H1 (cell line): ENCODE results near the gene TMED10.

Experiments
- ATF3 ChIP-seq: IDR thresholded peaks from 2 replicates; pipeline ENCODE4 v1.6.1; 2011; ENCODE audit warnings: low read depth, mild to moderate bottlenecking, low read length; ENCODE audit not compliant: insufficient read depth
- CBX5 ChIP-seq: fragments of 300-800, 300-1000 bp; sonication (generic); IDR thresholded peaks from 2 replicates; pipeline ENCODE4 v1.7.1; 2016; ENCODE audit warnings: antibody characterized with exemption, low read length, low read depth
- GABPA ChIP-seq: IDR thresholded peaks from 2 replicates; pipeline ENCODE4 v1.6.1; 2011; ENCODE audit warnings: mild to moderate bottlenecking, low read length, moderate library complexity, borderline replicate concordance; ENCODE audit not compliant: insufficient read depth
- JUND ChIP-seq: IDR thresholded peaks from 2 replicates; pipeline ENCODE4 v1.6.1; 2011; ENCODE audit warnings: mild to moderate bottlenecking, improper control_type of control experiment, low read length
- POLR2A ChIP-seq, 2 experiments: IDR thresholded peaks; 1 replicate in 1 of 2; 2 replicates in 1 of 2; pipeline ENCODE4 v1.6.1; 2011; ENCODE audit warnings: low read depth in 2 of 2, low read length in 2 of 2, mild to moderate bottlenecking in 2 of 2; ENCODE audit errors: control extremely low read depth in 1 of 2
- SP2 ChIP-seq: IDR thresholded peaks from 2 replicates; pipeline ENCODE4 v1.6.1; 2012; ENCODE audit warnings: mild to moderate bottlenecking, low read length, inconsistent platforms
- TAF1 ChIP-seq: IDR thresholded peaks from 2 replicates; pipeline ENCODE4 v1.6.1; 2011; ENCODE audit warnings: mild to moderate bottlenecking, low read depth, low read length
- ZNF274 ChIP-seq: IDR thresholded peaks from 2 replicates; pipeline ENCODE4 v1.7.0; 2012; ENCODE audit warnings: low read length, borderline replicate concordance; ENCODE audit errors: extremely low read depth
- TF ChIP-seq, protein P1 (sequence below), 3 experiments: IDR thresholded peaks; 1 replicate in 2 of 3; 2 replicates in 1 of 3; pipeline versions ENCODE4 v1.5.1 to v1.6.1; 2011; ENCODE audit warnings: low read length in 3 of 3, mild to moderate bottlenecking in 3 of 3, inconsistent platforms in 2 of 3, low read depth in 1 of 3, moderate library complexity in 1 of 3; ENCODE audit not compliant: insufficient read depth in 1 of 3; ENCODE audit errors: control extremely low read depth in 1 of 3

- TF ChIP-seq ZNF274 (no peak), SP2 (no peak), CBX5 (no peak), TAF1 (no peak), GABPA (no peak), JUND (no peak), POLR2A (IDR thresholded peaks at IDR 0.05; ENCODE audit: control extremely low read depth in 1 of 2, low read depth in 2 of 2, low read length in 2 of 2) (no peak), ATF3 (no peak)
- TF ChIP-seq, protein P1, sequence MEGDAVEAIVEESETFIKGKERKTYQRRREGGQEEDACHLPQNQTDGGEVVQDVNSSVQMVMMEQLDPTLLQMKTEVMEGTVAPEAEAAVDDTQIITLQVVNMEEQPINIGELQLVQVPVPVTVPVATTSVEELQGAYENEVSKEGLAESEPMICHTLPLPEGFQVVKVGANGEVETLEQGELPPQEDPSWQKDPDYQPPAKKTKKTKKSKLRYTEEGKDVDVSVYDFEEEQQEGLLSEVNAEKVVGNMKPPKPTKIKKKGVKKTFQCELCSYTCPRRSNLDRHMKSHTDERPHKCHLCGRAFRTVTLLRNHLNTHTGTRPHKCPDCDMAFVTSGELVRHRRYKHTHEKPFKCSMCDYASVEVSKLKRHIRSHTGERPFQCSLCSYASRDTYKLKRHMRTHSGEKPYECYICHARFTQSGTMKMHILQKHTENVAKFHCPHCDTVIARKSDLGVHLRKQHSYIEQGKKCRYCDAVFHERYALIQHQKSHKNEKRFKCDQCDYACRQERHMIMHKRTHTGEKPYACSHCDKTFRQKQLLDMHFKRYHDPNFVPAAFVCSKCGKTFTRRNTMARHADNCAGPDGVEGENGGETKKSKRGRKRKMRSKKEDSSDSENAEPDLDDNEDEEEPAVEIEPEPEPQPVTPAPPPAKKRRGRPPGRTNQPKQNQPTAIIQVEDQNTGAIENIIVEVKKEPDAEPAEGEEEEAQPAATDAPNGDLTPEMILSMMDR (IDR thresholded peaks at IDR 0.05; ENCODE audit: control extremely low read depth in 1 of 3, insufficient read depth in 1 of 3, low read depth in 1 of 3, low read length in 3 of 3): no peak
Observed at GRCh38 chr14:75101491-75101890, 74.9 kb downstream of the TMED10 start.
